Erythroblast (primary cell): ENCODE measurements around the gene NFATC1.

Experiments
- GATA1 ChIP-seq: IDR thresholded peaks from 2 replicates; pipeline ENCODE4 v1.6.1; 2011; ENCODE audit warnings: low read depth, mild to moderate bottlenecking, control low read depth, low read length, moderate library complexity
- POLR2A ChIP-seq: IDR thresholded peaks from 2 replicates; pipeline ENCODE4 v1.6.1; 2011; ENCODE audit warnings: mild to moderate bottlenecking, low read length

DNA sequence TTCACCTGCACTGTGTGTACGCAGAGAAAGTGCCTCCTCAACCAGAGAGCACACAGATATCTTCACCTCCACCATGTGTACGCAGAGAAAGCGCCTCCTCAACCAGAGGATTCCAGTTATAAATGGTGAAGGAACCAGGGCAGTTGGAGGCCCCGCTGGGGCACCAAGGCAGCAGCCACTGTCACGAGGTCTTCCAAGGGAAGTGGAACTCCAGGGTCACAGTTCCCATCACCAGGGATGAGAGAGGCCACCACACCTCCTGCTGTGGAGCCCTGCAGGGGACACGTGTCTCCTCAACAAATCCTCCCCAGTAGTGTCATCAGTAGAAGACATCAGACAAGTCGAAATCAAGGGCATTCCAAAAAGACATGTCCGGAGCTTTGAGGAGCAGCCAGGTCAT is 28.2 kb upstream of the NFATC1 start:
- TF ChIP-seq POLR2A (no peak), GATA1 (no peak)
